Measurements from ENCODE around the gene NCKAP5.
A peak's percentile ranks its signal among the peaks of the same experiment; 100 is the strongest.

NCKAP5 gene

GRCh38 chr2:133138693-133139092, 429.6 kb downstream of the NCKAP5 start:
- Histone ChIP-seq H3K4me3 (replicated peaks; ENCODE audit: insufficient read depth, low read length) (no peak overlapping the region), H3K27ac (replicated peaks) (no peak overlapping the region), H3K27me3 (ENCODE audit: insufficient read depth, poor library complexity, severe bottlenecking) (no peaks in the 10 kb centered on the region)
- DNase-seq (ENCODE audit: low read depth in 1 of 2, low spot score in 1 of 2) = no peak
- TF ChIP-seq POLR2AphosphoS5 (IDR thresholded peaks at IDR 0.05; ENCODE audit: low read depth) = no peak
- no peak for TF ChIP-seq SPI1 (IDR thresholded peaks at IDR 0.05; ENCODE audit: borderline replicate concordance, low read depth)
- no peak for TF ChIP-seq REST (IDR thresholded peaks at IDR 0.05; ENCODE audit: insufficient replicate concordance, low read depth)
- no peak for TF ChIP-seq GABPA (IDR thresholded peaks at IDR 0.05; ENCODE audit: low read depth)
- no peak for TF ChIP-seq CTCF (IDR thresholded peaks at IDR 0.05; ENCODE audit: insufficient read depth, low read length)

GRCh38 chr2:133135035-133135654, 433.1 kb downstream of the NCKAP5 start:
- no peaks in the 10 kb centered on the region for H3K27me3 ChIP-seq (ENCODE audit: insufficient read depth, poor library complexity, severe bottlenecking)
- no peak for TF ChIP-seq CTCF (IDR thresholded peaks at IDR 0.05; ENCODE audit: insufficient read depth, low read length)
- no peak for TF ChIP-seq SPI1 (IDR thresholded peaks at IDR 0.05; ENCODE audit: borderline replicate concordance, low read depth)
- TF ChIP-seq REST (IDR thresholded peaks at IDR 0.05; ENCODE audit: insufficient replicate concordance, low read depth) = no peak
- no peak for TF ChIP-seq GABPA (IDR thresholded peaks at IDR 0.05; ENCODE audit: low read depth)
- TF ChIP-seq POLR2AphosphoS5 (IDR thresholded peaks at IDR 0.05; ENCODE audit: low read depth) = no peak
- no peak overlapping the region for H3K4me3 ChIP-seq (replicated peaks; ENCODE audit: insufficient read depth, low read length)
- no peak overlapping the region for H3K27ac ChIP-seq (replicated peaks)
- no peak for DNase-seq (ENCODE audit: low read depth in 1 of 2, low spot score in 1 of 2)

- H3K27me3 ChIP-seq (ENCODE audit: insufficient read depth, poor library complexity, severe bottlenecking) = no peaks in the 10 kb centered on the region
- TF ChIP-seq CTCF (IDR thresholded peaks at IDR 0.05; ENCODE audit: insufficient read depth, low read length) (no peak), SPI1 (IDR thresholded peaks at IDR 0.05; ENCODE audit: borderline replicate concordance, low read depth) (peak; percentile 51; the same call in 1 of the 2 replicates)
- no peak for DNase-seq (ENCODE audit: low read depth in 1 of 2, low spot score in 1 of 2)
- no peak overlapping the region for H3K4me3 ChIP-seq (replicated peaks; ENCODE audit: insufficient read depth, low read length)
- no peak overlapping the region for H3K27ac ChIP-seq (replicated peaks)
These were observed 437.6 kb downstream of the NCKAP5 start for GRCh38 chr2:133130548-133131246.

Data from HL-60 (cell line).